NCI-H2227 treated with DMSO at 0.1 percent for 48 hours (cell line): Measurements from ENCODE around the gene BMERB1.
"Not testable (repeated sequence)": the region's sequence is repeated elsewhere in the genome, so short reads cannot be mapped to it uniquely, and the experiment has no call there.

Source experiments
- DNase-seq: peaks from one replicate; lab custom pipeline; 2025; lab: John Stamatoyannopoulos, UW

BMERB1 gene

GRCh38 chr16:15425861-15426260 is 8.5 kb upstream of the BMERB1 start:
- no peak for DNase-seq

GRCh38 chr16:15426796-15427195 is 7.6 kb upstream of the BMERB1 start:
- no peak for DNase-seq

- DNase-seq: peak; percentile 19
Observed at GRCh38 chr16:15427648-15428239, 6.6 kb upstream of the BMERB1 start.

GRCh38 chr16:15430884-15431283 is 3.5 kb upstream of the BMERB1 start:
- not testable (repeated sequence) for DNase-seq

- DNase-seq: no peak
Observed at GRCh38 chr16:15434079-15434424, 336 bp upstream of the BMERB1 start.

GRCh38 chr16:15435216-15435864 is 952 bp downstream of the BMERB1 start:
- no peak for DNase-seq

DNA sequence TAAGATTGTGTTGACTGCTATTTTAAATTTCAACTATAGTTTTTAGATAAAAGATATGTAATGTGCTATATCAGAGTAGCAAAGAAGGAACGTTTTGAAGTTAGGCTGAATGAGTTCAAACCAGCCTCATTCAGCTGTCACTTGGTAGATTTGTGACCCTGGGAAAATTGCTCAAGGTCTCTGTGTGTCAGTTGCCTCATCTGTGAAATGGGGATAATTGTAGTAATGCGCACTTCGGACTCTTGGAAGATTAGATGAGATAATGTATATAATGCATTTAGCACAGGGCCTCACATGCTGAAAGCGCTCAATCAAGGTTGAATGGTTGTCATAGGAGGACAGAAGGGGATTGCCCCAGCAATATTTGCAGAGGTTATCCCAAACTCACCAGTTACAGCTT is 4.7 kb downstream of the BMERB1 start:
- DNase-seq: no peak

- DNase-seq: no peak
Observed at GRCh38 chr16:15439521-15439920, 5.1 kb downstream of the BMERB1 start.

- DNase-seq: no peak
Observed at GRCh38 chr16:15440852-15441251, 6.5 kb downstream of the BMERB1 start.

DNA sequence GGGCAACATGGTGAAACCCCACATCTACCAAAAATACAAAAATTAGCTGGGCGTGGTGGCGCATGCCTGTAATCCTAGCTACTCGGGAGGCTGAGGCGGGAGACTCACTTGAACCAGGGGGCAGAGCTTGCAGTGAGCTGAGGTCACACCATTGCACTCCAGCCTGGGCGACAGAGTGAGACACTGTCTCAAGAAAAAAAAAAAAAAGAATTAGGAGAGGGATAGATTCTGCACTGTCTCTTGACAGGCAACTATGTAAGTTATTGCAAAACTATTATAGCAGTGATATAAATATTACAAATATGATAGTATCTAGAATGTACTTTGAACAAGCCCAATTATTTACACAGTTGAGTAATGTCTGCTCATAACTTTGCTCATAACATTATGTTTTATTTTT is 7.8 kb downstream of the BMERB1 start:
- DNase-seq: not testable (repeated sequence)

GRCh38 chr16:15443753-15444152 is 9.4 kb downstream of the BMERB1 start:
- no peak for DNase-seq

- no peak for DNase-seq
Observed at GRCh38 chr16:15444264-15444663, 9.9 kb downstream of the BMERB1 start.

DNA sequence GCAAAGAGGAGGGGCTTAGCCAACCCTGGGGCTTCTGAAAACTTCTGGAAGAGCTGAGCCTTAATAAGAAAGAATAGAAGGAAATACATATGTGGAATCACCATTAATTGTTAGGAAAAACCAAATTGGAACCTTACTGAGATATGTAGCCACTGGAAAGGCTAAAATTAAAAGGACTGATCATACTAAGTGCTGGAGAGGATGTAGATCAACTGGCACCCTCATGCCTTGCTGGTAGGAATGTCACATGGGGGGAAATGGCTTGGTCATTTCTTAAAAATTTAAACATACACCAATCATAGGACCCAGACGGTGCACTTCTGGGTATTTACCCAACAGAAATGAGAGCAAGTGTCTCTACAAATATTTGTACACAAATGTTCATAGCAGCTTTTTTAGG is 11.1 kb downstream of the BMERB1 start:
- DNase-seq: no peak

DNA sequence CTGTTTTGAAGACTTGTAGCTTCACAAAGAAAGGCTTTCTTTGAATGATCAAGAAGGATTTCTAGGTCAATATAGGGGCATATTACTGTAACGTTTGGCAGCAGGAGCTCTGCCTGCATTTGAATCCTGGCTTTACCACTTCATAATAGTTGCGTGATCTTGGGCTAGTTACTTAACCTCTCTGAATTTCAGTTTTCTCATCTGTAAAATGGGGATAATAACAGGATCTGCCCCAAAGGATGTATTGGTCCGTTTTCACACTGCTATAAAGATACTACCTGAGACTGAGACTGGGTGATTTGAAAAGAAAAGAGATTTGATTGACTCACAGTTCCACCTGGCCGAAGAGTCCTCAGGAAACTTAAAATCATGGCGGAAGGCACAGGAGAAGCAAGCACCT is 12.5 kb downstream of the BMERB1 start:
- DNase-seq: no peak

- no peak for DNase-seq
Observed at GRCh38 chr16:15450624-15451023, 16.2 kb downstream of the BMERB1 start.

DNA sequence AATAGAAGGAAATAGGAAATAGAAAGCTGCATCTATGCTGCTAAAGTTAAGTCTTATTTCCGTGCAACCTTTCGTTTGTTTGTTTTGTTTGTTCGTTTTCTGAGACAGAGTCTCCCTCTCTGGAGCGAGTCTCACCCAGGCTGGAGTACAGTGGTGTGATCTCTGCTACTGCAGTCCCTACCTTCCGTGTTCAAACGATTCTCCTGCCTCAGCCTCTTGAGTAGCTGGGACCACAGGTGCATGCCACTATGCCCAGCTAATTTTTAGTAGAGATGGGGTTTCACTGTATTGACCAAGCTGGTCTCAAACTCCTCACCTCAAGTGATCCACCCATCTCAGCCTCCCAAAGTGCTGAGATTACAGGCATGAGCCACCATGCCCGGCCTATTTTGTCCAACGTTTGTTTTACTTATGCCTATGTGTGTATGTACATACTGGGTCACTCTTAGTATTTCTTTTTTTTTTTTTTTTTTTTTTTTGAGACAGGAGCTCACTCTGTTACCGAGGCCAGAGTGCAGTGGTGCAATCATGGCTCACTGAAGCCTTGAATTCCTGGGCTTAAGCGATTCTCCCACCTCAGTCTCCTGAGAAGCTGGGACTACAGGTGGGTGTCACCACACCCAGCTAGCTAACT is 16.8 kb downstream of the BMERB1 start:
- DNase-seq: no peak

- no peak for DNase-seq
Observed at GRCh38 chr16:15452246-15452855, 18.0 kb downstream of the BMERB1 start.

DNA sequence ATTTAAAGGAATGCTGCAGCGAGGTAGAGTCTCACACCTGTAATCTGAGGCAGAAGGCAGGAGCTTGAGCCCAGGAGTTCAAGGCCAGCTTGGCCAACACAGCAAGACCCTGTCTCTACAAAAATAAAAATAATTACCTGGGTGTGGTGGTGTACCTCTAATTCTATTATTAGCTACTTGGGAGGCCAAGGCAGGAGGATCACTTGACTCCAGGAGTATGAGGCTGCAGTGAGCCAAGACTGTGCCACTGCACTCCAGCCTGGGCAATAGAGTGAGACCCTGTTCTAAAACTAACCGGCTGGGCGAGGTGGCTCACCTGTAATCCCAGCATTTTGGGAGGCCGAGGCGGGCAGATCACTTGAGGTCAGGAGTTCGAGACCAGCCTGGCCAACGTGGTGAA is 18.9 kb downstream of the BMERB1 start:
- not testable (repeated sequence) for DNase-seq

DNA sequence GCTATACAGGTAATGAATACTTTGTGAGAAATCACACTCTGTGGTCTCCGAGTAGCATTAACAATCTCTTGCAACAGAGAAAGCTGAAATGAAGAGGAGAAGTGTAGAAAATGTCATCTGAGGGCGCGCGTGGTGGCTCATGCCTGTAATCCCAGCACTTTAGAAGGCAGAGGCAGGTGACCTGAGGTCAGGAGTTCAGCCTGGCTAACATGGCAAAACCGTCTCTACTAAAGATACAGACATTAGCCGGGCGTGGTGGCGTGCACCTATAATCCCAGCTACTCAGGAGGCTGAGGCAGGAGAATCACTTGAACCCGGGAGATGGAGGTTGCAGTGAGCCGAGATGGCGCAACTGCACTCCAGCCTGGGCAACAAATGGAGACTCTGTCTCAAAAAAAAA is 20.5 kb downstream of the BMERB1 start:
- DNase-seq: not testable (repeated sequence)

GRCh38 chr16:15457400-15457799 is 23.0 kb downstream of the BMERB1 start:
- no peak for DNase-seq

GRCh38 chr16:15457958-15458357 is 23.6 kb downstream of the BMERB1 start:
- no peak for DNase-seq

DNA sequence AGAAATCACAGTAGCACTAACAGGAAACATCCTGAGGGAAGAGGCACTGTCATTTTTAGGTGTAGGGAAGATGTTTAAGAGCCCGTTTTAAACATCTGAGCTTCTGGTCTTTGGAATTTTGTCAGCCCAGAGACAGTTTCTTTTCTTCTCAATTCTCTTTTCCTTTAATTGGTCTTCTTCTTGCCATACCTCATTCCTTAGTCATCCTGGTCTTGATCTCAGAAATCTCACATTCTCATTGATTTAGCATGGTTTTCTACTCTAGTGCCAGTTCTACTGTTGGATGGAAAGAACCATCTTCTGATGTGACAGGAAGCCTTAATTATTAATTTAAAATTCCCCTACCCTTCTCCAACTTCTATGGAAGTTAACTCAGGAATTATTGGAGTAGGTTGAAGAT is 25.4 kb downstream of the BMERB1 start:
- no peak for DNase-seq

DNA sequence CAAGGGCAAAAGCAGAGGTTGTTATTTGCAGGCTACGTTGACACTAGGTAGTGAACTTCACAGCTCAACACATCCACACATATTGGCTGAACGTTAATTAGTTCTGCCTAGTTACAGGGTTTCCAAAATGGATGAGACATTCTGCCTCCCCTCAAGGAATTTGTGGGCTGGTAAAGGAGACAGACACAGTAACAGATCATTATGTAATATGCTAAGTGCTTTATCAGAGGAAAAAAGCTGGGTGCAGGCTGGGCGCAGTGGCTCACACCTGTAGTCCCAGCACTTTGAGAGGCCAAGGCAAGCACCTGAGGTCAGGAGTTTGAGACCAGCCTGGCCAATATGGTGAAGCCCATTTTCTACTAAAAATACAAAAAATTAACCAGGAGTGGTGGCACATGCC is 26.2 kb downstream of the BMERB1 start:
- no peak for DNase-seq
